Measurements from ENCODE around the gene CUEDC1.

GRCh38 chr17:57976594-57976993 is 21.4 kb upstream of the CUEDC1 start:
- TF ChIP-seq CTCF (IDR thresholded peaks at IDR 0.05) = no peak
- no peak for TF ChIP-seq EP300 (IDR thresholded peaks at IDR 0.05)
